Tibial artery (tissue), 4 donors: ENCODE results near the gene PADI3.

Source experiments
- DNase-seq, 2 donors: peaks; one replicate each; pipeline ENCODE4 v3.0.0-alpha.2; 2019
- H3K27ac ChIP-seq, 2 donors: fragments of 200-600 bp; sonication (generic) in 1 of 2; 1 replicate in 1 of 2; 2 replicates in 1 of 2; pipeline ENCODE4 v1.5.1; 2018 to 2019; ENCODE audit warnings: mild to moderate bottlenecking in 1 of 2
- H3K27me3 ChIP-seq, 2 donors: fragments of 200-600 bp; sonication (generic) in 1 of 2; one replicate each; pipeline versions ENCODE4 v1.5.1 to v1.6.0; 2016 to 2019
- H3K36me3 ChIP-seq, 3 donors: fragments of 200-600 bp; sonication (generic) in 2 of 3; one replicate each; pipeline ENCODE4 v1.5.1; 2016 to 2019; ENCODE audit warnings: mild to moderate bottlenecking in 2 of 3
- H3K4me1 ChIP-seq, 4 donors: fragments of 200-600 bp; sonication (generic) in 2 of 4; 1 replicate in 3 of 4; 2 replicates in 1 of 4; pipeline ENCODE4 v1.5.1; 2016 to 2019
- H3K4me3 ChIP-seq, 2 donors: fragments of 200-600 bp; sonication (generic) in 1 of 2; 1 replicate in 1 of 2; 2 replicates in 1 of 2; pipeline ENCODE4 v1.5.1; 2018 to 2019; ENCODE audit warnings: mild to moderate bottlenecking in 2 of 2
- H3K9me3 ChIP-seq, 3 donors: fragments of 200-600 bp; sonication (generic) in 1 of 3; one replicate each; pipeline ENCODE4 v1.5.1; 2016 to 2019
- CTCF ChIP-seq, 2 experiments: fragments of 200-600 bp in 1 of 2; fragments of 450-650 bp in 1 of 2; IDR thresholded peaks; one replicate each; pipeline ENCODE4 v1.5.1; 2017 to 2019; ENCODE audit warnings: antibody characterized with exemption in 2 of 2, mild to moderate bottlenecking in 1 of 2, moderate library complexity in 1 of 2
- intact Hi-C: fragments of 100-400 bp; cut with DNase I; formaldehyde crosslinking; loops from one replicate; pipeline ENCODE4 v1.15.0; 2023; ENCODE audit warnings: low total_unique reads

The PADI3 gene

GRCh38 chr1:17230671-17231310, 18.1 kb upstream of the PADI3 start:
- no peak for DNase-seq
- no peak for TF ChIP-seq CTCF (IDR thresholded peaks at IDR 0.05)
- Histone ChIP-seq H3K27me3 (peaks cover 0 to 12% of the 10 kb centered on the region in 2 donors), H3K36me3 (no peaks in the 10 kb centered on the region), H3K9me3 (no peaks in the 10 kb centered on the region), H3K4me1 (peaks cover 0 to 6% (median 0%) of the 10 kb centered on the region in 4 donors), H3K4me3 (no peak overlapping the region), H3K27ac (no peak overlapping the region)
- intact Hi-C loops: no loop called here

- Histone ChIP-seq H3K9me3 (no peaks in the 10 kb centered on the region), H3K36me3 (no peaks in the 10 kb centered on the region), H3K27ac (no peak overlapping the region), H3K27me3 (peaks cover 0 to 12% of the 10 kb centered on the region in 2 donors), H3K4me1 (peaks cover 0 to 6% (median 2%) of the 10 kb centered on the region in 4 donors), H3K4me3 (no peak overlapping the region)
- no peak for TF ChIP-seq CTCF (IDR thresholded peaks at IDR 0.05)
- intact Hi-C loops: no loop called here
- no peak for DNase-seq
Measured at GRCh38 chr1:17232759-17233661, 15.9 kb upstream of the PADI3 start.

GRCh38 chr1:17233675-17234320, 15.1 kb upstream of the PADI3 start:
- Histone ChIP-seq H3K27me3 (peaks cover 0 to 12% of the 10 kb centered on the region in 2 donors), H3K27ac (no peak overlapping the region), H3K4me1 (peaks cover 0 to 6% (median 2%) of the 10 kb centered on the region in 4 donors), H3K36me3 (no peaks in the 10 kb centered on the region), H3K9me3 (no peaks in the 10 kb centered on the region), H3K4me3 (no peak overlapping the region)
- intact Hi-C loops: no loop called here
- DNase-seq: peak in 1 of 2 donors; percentile 24
- TF ChIP-seq CTCF (IDR thresholded peaks at IDR 0.05): no peak

GRCh38 chr1:17234405-17234804, 14.5 kb upstream of the PADI3 start:
- H3K9me3 ChIP-seq: no peaks in the 10 kb centered on the region
- no peak overlapping the region for H3K27ac ChIP-seq
- H3K27me3 ChIP-seq: peaks cover 0 to 12% of the 10 kb centered on the region in 2 donors
- H3K4me1 ChIP-seq: peaks cover 0 to 6% (median 2%) of the 10 kb centered on the region in 4 donors
- intact Hi-C loops: no loop called here
- DNase-seq: no peak
- no peak overlapping the region for H3K4me3 ChIP-seq
- H3K36me3 ChIP-seq: no peaks in the 10 kb centered on the region
- no peak for TF ChIP-seq CTCF (IDR thresholded peaks at IDR 0.05)

- H3K9me3 ChIP-seq: no peaks in the 10 kb centered on the region
- H3K27ac ChIP-seq: no peak overlapping the region
- intact Hi-C loops: loop anchor here (5.0 kb wide), 1 partner anchor 178 kb away; no protein-coding TSS in a partner anchor
- DNase-seq: no peak
- no peaks in the 10 kb centered on the region for H3K36me3 ChIP-seq
- H3K27me3 ChIP-seq: peaks cover 0 to 5% of the 10 kb centered on the region in 2 donors
- H3K4me3 ChIP-seq: no peak overlapping the region
- H3K4me1 ChIP-seq: peaks cover 0 to 6% (median 2%) of the 10 kb centered on the region in 4 donors
- TF ChIP-seq CTCF (IDR thresholded peaks at IDR 0.05): no peak
Measured at GRCh38 chr1:17235135-17235885, 13.6 kb upstream of the PADI3 start.
